NCI-H69 (cell line): ENCODE measurements around the gene KCNJ9.
"Not testable (repeated sequence)": the region's sequence is repeated elsewhere in the genome, so short reads cannot be mapped to it uniquely, and the experiment has no call there.

Experiments
- DNase-seq: peaks from one replicate; lab custom pipeline; 2025; lab: John Stamatoyannopoulos, UW

Gene KCNJ9

GRCh38 chr1:160125746-160126145 lies 44.4 kb downstream of the KCNJ9 start:
- no peak for DNase-seq

GRCh38 chr1:160126342-160126741 lies 45.0 kb downstream of the KCNJ9 start:
- not testable (repeated sequence) for DNase-seq

DNA sequence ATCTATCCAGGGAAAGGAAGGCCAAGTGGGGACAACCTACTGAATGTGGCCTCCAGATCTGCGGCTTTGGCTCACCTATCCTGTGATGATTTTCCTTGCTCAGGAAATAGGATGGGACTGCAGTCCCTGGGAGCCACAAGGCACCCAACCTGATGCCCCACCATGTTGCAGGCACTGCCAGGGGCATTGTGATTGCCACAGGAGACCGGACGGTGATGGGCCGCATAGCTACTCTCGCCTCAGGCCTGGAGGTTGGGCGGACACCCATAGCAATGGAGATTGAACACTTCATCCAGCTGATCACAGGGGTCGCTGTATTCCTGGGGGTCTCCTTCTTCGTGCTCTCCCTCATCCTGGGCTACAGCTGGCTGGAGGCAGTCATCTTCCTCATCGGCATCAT lies 46.0 kb downstream of the KCNJ9 start:
- DNase-seq = no peak

DNA sequence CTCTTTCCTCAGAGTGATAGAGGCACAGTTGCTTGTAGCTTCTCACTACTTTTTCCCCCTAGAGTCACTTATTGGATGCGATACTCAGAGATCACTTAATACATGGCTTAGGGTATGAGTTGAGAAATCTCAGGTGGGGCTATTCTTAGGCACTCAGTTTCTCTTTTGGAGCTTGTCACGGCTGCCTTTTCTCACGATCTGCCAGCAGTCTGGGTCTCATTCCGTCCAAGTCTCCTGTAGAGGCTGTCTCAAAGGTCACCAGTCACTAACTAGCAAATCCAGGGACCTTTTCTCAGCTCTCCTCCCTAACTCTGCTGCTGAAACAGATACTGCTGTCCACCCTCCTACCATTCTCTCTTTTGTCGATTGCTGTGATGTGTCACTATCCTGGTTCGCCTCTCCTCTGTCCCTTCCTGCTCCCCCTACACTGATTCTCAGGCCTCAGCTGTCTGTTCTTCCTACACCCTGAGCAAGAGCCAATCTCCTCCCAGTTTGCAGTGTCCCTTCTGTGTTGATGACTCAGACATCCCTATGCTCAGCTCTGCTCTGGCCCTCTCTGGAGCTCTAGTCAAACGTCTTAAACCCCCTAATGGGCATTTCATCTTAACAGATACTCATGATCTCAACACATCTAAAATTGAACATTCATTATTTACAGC lies 46.7 kb downstream of the KCNJ9 start:
- DNase-seq = no peak

GRCh38 chr1:160128636-160129035 lies 47.3 kb downstream of the KCNJ9 start:
- no peak for DNase-seq

DNA sequence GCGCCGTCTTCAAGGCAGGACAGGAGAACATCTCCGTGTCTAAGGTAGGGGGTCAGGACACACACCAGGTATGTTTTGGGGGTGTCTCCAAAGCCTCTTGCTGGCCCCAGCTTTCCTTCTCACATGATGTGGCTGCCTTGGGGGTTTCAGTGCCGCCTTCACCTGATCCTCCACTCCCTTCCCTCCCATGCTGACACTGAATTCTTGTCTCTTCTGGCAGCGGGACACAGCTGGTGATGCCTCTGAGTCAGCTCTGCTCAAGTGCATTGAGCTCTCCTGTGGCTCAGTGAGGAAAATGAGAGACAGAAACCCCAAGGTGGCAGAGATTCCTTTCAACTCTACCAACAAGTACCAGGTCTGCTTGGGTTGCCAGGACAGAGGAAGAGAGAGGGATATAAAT lies 47.7 kb downstream of the KCNJ9 start:
- DNase-seq = no peak

DNA sequence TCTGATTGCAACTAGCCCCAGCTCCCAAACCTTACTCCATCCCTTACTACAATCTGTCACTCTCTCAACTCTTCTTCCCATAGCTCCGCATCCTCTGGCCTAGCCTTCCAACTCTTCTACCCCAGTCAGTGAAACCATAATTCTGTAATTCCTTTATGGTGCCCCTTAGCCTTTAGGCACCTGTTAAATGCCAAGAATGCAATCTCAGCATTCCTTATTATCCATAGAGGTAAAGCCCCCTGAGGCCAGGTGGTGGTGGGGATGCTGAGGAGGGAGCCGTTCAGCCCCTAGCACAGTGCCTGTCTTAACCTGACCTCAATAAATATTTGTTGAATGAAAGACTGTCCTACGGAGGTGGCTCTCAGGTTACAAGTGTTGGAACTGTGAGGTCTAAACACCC lies 48.2 kb downstream of the KCNJ9 start:
- no peak for DNase-seq

DNA sequence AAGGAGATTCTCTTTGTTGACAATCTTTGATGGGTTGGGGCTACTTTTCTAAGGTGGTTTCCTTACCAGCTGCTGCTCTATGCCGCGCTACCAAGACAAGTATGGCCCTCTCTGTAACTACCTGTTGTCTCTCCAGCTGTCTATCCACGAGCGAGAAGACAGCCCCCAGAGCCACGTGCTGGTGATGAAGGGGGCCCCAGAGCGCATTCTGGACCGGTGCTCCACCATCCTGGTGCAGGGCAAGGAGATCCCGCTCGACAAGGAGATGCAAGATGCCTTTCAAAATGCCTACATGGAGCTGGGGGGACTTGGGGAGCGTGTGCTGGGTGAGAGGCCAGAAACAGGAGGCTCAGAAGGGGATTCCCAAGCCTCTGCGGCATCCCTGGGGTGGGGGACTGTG lies 48.6 kb downstream of the KCNJ9 start:
- no peak for DNase-seq

DNA sequence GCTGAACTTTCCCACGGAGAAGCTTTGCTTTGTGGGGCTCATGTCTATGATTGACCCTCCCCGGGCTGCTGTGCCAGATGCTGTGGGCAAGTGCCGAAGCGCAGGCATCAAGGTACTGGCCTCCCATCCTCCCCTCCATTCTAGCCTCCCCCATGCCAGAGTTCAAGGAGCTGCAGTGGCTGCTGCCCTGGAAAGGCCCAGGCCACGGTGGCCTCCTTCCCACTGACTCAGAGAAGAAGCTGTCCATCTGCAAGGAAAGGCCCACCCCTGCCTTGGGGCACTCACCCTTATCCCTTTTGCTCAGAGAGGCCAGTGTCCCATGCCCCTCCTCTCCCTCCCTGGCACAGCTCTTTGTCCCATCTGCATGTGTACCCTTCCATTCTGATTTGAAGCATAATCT lies 49.1 kb downstream of the KCNJ9 start:
- DNase-seq = no peak

DNA sequence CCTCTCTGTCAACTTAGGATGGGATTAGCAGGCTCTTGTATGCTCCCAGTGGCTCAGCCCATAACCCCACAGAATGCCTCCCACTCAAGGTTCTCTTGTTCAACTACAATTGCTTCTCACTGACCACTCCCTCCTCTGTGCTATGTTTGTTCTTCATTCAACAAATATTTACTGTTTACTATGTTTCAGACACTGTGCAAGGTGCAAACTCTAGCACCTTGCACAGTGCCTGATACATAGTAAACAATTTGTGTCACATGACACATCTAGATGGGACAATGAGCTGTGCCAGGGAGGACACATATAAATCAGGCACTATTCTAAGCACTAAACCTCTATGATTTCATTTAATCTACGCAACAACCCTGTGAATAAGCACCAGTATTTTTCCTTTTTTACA lies 49.6 kb downstream of the KCNJ9 start:
- no peak for DNase-seq

- DNase-seq = no peak
These were observed 50.6 kb downstream of the KCNJ9 start for GRCh38 chr1:160131803-160132565.

DNA sequence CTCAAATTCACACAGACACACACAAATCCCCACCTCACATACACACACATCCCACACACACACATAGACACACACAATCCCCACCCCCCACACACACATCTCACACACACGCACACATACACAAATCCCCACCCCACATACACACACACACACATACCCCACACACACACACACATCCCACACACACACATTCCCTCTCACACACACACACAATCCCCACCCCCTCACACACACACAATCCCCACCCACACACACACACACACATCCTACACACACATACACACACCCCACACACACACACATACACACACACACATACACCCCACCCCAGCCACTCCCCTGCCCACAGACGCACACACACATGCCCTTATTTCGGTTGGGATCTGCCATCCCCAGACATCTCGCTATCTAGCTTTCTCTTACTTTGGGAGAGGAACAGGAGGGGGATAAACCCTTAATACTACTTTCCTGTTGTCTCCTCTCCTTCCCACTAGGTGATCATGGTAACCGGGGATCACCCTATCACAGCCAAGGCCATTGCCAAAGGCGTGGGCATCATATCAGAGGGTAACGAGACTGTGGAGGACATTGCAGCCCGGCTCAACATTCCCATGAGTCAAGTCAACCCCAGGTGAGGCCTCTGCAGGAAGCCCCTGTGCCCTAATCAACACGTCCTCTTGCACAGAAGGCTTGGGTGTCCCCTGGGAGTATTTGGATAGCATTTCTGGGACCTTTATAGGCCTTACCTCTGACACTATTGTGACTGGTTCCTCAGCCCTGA lies 52.8 kb downstream of the KCNJ9 start:
- no peak for DNase-seq

GRCh38 chr1:160134791-160135572 lies 53.6 kb downstream of the KCNJ9 start:
- DNase-seq = no peak

DNA sequence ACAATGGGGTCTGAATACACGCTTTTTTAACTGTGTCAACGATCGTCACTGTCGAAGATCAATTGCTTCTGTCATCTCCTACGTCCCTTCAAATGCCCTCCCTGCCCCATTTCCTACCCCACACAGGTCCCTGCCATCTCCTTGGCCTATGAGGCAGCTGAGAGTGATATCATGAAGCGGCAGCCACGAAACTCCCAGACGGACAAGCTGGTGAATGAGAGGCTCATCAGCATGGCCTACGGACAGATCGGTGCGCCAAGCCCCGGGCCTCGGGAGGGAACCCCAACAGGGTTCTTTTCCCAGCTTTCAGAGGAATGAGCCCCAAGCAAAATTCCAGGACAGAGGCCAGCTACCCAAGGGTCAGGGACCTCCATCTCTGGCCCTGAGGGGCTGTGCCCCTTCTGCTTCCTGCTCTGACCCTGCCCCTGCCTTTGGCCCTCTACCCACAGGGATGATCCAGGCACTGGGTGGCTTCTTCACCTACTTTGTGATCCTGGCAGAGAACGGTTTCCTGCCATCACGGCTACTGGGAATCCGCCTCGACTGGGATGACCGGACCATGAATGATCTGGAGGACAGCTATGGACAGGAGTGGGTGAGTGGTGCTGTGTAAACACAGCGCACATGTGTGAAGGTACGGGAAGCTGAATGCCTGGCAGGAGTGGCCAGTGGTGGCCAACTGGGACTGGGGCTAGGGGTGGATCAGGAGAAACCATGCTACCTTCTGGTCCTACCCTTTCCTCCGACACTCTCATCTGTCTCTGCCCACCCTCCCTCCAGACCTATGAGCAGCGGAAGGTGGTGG lies 55.0 kb downstream of the KCNJ9 start:
- DNase-seq = no peak

GRCh38 chr1:160136926-160137200 lies 55.5 kb downstream of the KCNJ9 start:
- DNase-seq = peak; percentile 34

DNA sequence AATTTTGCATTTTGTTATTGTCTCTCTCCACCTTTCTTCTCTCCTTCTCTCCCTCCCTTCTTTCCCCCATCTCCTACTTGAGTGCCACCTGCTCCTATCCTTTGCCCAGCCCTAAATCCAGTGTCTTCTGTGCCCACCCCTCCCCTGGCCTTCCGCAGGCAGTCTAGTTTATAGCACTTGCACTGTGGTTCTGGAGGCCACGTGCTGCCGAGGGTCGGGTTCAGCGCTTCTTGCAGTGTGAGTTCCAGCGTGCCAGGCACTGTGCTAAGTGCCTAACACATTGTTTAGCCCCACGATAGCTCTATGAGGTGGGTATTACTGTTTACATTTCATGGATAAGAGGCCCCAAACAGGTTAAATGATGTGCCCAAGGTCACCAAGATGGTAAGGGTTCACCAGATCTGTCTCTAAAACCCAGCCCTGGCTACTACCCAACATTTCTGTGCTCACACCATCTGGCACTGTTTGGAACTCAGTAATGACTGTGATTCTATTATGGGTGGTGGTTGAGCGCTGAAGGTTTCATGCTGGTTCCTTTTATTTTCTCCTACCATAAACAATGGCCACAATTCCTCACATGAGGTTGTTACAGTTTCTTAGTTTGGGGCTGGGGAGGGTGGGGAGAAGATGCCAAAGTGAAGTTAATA lies 56.0 kb downstream of the KCNJ9 start:
- DNase-seq = peak; percentile 96

GRCh38 chr1:160139840-160140239 lies 58.5 kb downstream of the KCNJ9 start:
- no peak for DNase-seq
